Type B pancreatic cell (in vitro differentiated cells): ENCODE data around the gene IST1. TPM values are rescaled to one million over a fixed set of nuclear protein-coding genes. Genes with fewer than 3 reads are reported as not detected.

Experiments
- DNase-seq: peaks from one replicate; pipeline ENCODE4 v3.0.0; 2021; ENCODE audit warnings: mixed read lengths; ENCODE audit not compliant: unreplicated experiment; ENCODE audit errors: extremely low spot score
- H3K27ac Mint-ChIP-seq: 2 replicates; pipeline ENCODE4 v1.8.0; 2021; ENCODE audit warnings: mild to moderate bottlenecking, mixed read lengths
- H3K27me3 Mint-ChIP-seq: 2 replicates; pipeline ENCODE4 v1.8.0; 2021; ENCODE audit warnings: mixed read lengths
- H3K36me3 Mint-ChIP-seq: 2 replicates; pipeline ENCODE4 v1.8.0; 2021; ENCODE audit warnings: mixed read lengths
- H3K4me1 Mint-ChIP-seq: one replicate; pipeline ENCODE4 v1.8.0; 2021; ENCODE audit warnings: mixed read lengths; ENCODE audit not compliant: unreplicated experiment
- H3K4me3 Mint-ChIP-seq: 2 replicates; pipeline ENCODE4 v1.8.0; 2021; ENCODE audit warnings: mild to moderate bottlenecking, mixed read lengths
- H3K9me3 Mint-ChIP-seq: 2 replicates; pipeline ENCODE4 v1.8.0; 2021; ENCODE audit warnings: mixed read lengths
- total RNA-seq: library from RNA; stranded (reverse); gene quantifications from 2 replicates; pipeline ENCODE4 v1.2.1, GENCODE V29; 2021; ENCODE audit warnings: low replicate concordance
- TF ChIP-seq, protein P1 (sequence below): fragments of 200-600 bp; sonication (generic); conservative IDR thresholded peaks from 2 replicates; pipeline ENCODE4 v1.5.0; 2021; ENCODE audit warnings: antibody characterized with exemption, mild to moderate bottlenecking

The IST1 gene
- total RNA-seq, 1 donor from 2014 or later: 233 TPM

DNA sequence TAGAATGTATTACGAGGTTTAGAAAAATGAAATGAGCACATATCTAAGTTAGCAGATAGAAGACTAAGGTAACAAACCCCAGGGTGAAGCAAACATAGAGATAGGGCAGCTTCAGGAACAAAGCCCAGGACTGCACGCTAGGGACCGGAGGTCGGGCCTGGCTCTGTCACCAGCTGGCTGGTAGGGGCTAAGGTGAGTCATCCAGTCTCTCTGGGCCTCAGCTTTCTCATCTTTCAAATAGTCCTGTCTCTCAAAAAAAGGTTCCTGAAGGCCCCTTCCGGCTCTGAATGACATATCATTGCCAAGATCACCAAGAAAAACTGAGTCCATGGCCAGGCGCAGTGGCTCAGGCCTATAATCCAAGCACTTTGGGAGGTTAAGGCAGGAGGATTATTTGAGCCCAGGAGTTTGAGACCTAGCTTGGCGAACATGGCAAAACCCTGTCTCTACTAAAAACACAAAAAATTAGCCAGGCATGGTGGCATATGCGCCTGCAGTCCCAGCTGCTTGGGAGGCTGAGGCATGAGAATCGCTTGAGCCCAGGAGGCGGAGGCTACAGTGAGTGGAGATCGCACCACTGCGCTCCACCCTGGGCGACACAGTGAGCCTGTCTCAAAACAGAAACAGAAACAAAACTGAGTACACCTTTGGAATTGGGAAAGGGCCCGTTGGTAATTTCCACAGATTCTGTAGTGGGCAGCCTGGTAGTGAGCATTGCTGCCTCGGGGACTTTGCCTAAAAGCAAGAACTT, 78.9 kb downstream of the IST1 start:
- Mint-ChIP-seq H3K27ac (no peak overlapping the region), H3K4me1 (no peaks in the 10 kb centered on the region), H3K36me3 (no peaks in the 10 kb centered on the region), H3K9me3 (no peaks in the 10 kb centered on the region), H3K4me3 (no peak overlapping the region), H3K27me3 (no peaks in the 10 kb centered on the region)
- no peak for DNase-seq
- TF ChIP-seq, protein P1, sequence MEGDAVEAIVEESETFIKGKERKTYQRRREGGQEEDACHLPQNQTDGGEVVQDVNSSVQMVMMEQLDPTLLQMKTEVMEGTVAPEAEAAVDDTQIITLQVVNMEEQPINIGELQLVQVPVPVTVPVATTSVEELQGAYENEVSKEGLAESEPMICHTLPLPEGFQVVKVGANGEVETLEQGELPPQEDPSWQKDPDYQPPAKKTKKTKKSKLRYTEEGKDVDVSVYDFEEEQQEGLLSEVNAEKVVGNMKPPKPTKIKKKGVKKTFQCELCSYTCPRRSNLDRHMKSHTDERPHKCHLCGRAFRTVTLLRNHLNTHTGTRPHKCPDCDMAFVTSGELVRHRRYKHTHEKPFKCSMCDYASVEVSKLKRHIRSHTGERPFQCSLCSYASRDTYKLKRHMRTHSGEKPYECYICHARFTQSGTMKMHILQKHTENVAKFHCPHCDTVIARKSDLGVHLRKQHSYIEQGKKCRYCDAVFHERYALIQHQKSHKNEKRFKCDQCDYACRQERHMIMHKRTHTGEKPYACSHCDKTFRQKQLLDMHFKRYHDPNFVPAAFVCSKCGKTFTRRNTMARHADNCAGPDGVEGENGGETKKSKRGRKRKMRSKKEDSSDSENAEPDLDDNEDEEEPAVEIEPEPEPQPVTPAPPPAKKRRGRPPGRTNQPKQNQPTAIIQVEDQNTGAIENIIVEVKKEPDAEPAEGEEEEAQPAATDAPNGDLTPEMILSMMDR: no peak

Other genes starting within 250 kb of the IST1 start
- 10.2 and 12.0 TPM in 2 replicates for gene PHLPP2, start 170.8 kb upstream of the IST1 start, total RNA-seq
- gene AP1G1, start 86.7 kb upstream of the IST1 start, total RNA-seq: 90.5 and 115 TPM in 2 replicates
- 27.8 and 29.0 TPM in 2 replicates for gene ATXN1L, start 49.6 kb upstream of the IST1 start, total RNA-seq
- 12.8 and 18.5 TPM in 2 replicates for gene ZNF821, start 11.3 kb upstream of the IST1 start, total RNA-seq
- gene PKD1L3, start 104.9 kb downstream of the IST1 start, total RNA-seq: not detected in 2 replicates
- gene DHODH, start 113.2 kb downstream of the IST1 start, total RNA-seq: 7.8 and 13.1 TPM in 2 replicates
- gene HP, start 159.0 kb downstream of the IST1 start, total RNA-seq: not detected in 2 replicates
- not detected in 2 replicates for gene HPR, start 167.7 kb downstream of the IST1 start, total RNA-seq
- gene TXNL4B, start 198.1 kb downstream of the IST1 start, total RNA-seq: 12.2 and 17.8 TPM in 2 replicates
- 62.7 and 75.6 TPM in 2 replicates for gene DHX38, start 198.3 kb downstream of the IST1 start, total RNA-seq